GM19099 (cell line): ENCODE results near the gene TASOR2.

ENCODE experiments used
- POLR2A ChIP-seq: IDR thresholded peaks from 3 replicates; pipeline ENCODE4 v1.6.1; 2011; ENCODE audit warnings: low read depth; ENCODE audit not compliant: insufficient read length; ENCODE audit errors: extremely low read depth

TASOR2 gene

GRCh38 chr10:5684318-5684970 is at the start of gene TASOR2:
Gene TASOR2 (plus strand): TSS chr10:5684838. CDS start chr10:5720643, 35,805 bp downstream.
- TF ChIP-seq POLR2A: peak; percentile 71

DNA sequence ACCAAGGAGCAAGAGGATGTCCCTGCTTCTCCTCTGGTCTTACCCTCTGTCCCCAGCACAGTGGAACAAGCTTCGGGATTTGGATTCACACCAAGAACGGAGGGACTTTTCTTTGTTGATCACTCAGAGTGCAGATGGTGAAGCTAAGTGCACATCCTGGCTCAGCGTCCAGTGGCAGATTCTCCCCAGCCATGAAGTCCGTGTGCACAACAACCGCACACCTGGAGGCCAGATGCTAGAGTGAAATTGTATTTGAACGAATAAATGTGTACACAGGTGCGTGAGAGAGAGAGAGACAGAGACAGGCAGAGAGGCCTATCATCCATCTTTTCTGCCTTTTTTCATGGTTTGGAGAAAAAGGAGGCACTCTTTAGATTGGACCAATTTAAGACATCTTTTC is 49.7 kb upstream of the TASOR2 start:
- TF ChIP-seq POLR2A: no peak

- TF ChIP-seq POLR2A: no peak
Observed at GRCh38 chr10:5638494-5638893, 46.1 kb upstream of the TASOR2 start.

- no peak for TF ChIP-seq POLR2A
Observed at GRCh38 chr10:5639066-5639465, 45.6 kb upstream of the TASOR2 start.

DNA sequence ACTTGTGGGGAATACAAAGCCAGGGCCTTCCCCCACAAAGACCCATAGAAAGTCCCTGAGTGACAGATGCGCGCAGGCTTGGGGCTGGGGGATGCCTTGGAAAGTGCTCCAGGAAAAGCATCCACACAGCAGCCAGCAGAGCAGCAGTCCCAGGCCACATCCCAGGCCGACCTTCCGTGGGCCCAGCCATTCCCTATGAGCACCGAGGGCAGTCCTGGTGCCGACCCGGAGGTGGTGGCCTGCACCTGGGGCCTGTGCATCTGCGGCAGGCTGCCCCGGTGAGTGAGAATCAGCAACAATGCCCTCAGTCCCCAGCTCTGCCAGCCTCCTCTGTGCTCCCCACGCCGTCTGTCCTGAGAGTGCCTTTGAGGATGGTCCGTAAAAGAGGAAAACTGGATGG is 44.6 kb upstream of the TASOR2 start:
- TF ChIP-seq POLR2A: no peak

- TF ChIP-seq POLR2A: no peak
Observed at GRCh38 chr10:5640501-5640900, 44.1 kb upstream of the TASOR2 start.

GRCh38 chr10:5641501-5641900 is 43.1 kb upstream of the TASOR2 start:
- no peak for TF ChIP-seq POLR2A

DNA sequence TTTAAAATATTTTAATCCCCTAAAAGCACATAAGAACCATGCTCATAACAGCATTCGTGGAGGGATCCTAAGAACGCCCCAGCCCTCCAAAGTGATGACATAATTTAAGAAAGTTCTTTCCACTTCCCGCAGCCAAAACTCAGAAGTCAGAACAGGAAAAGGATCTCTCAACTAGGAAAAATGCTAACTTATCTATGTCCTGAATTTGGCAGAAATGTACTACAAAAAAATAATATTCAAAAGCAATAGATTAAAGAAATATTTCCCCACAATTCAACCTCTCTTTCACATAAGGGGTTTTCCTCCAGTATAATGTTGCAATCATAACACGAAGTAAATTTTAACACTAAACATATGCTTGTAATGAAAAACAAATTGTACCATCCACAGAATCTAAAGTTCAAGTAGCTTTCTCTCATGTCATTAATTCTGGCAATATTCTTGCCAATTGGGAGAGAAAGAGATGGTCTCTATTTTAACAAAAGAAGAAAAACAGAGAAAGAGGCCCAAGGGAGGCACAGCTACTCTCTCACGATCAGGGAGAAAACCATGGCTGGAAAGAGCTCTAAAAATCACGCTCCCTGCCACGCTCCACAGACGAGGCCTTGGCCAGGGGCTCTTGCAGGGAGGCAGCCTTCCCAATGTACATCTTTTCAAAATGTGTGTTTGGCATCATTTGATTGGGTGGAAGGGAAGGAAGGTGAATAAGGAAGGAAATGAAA is 41.1 kb upstream of the TASOR2 start:
- TF ChIP-seq POLR2A: no peak

DNA sequence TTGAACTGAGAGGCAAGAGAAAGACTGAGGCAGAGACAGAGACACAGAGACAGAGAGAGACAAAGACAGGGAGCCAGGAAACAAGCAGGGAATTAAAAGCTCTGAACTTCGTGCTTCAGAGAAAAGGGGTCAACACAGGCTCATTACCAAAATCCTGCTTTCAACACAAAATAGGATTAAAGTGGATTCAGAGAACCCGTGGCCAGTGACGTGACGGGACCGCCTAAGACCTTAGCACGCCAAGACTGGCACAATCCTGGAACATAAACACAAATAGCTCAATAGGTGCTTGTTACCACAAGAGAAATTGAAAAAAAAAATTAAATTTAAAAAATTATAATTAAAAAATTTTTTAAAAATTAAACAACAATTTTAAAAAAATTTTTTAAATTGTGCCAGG is 39.7 kb upstream of the TASOR2 start:
- TF ChIP-seq POLR2A: no peak

DNA sequence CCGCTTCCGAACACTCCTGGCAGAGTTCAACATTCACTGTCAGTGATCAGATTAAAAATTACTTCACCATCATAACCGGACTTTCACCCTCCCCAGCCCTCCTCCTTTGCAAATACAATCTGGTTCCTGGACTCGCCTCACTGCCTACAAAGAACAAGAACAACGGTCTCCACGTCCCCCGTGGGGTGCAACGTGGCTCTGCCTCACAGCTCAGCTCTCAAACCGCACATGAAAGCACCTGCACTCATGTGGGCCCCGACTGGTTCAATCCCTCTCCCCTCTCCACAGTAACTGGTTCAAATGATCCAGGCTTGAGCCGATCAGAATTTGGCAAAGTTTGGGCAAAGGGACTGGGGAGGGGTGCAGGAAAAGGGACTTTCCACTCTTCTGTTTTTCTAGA is 39.3 kb upstream of the TASOR2 start:
- TF ChIP-seq POLR2A: no peak

GRCh38 chr10:5645944-5646617 is 38.6 kb upstream of the TASOR2 start:
- TF ChIP-seq POLR2A: no peak

- TF ChIP-seq POLR2A: no peak
Observed at GRCh38 chr10:5647507-5648240, 37.0 kb upstream of the TASOR2 start.

DNA sequence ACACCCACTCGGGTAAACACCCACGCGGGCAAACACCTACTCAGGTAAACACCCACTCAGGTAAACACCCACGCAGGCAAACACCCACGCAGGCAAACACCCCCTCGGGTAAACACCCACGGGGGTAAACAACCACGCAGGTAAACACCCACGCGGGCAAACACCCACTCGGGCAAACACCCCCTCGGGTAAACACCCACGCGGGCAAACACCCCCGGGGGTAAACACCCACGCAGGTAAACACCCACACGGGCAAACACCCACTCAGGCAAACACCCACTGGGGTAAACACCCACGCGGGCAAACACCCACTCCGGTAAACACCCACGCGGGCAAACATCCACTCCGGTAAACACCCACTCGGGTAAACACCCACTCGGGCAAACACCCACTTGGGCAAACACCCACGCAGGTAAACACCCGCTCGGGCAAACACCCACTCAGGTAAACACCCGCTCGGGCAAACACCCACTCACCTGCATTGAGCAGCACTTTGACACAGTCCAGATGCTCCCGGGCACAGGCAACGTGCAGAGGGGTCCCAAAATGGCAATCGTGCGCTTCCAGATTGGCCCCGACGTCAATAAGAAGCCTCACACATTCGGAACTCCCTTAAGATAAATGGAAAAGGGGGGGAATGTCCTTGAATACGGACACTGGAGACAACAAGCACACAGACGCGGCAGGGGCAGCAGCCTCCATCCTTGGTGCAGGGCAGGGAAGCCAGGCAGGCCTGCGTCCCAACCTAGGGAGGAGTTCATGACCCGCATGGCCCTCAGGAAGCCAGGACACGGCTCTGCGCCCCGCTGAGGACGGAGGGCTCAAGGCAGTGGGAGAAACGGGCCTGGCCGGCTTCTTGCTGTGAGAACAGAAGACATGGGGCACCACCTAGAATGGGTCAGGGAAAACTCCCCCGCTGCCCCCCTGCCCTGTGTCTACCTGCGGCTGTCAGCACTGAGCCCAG is 35.9 kb upstream of the TASOR2 start:
- no peak for TF ChIP-seq POLR2A

- no peak for TF ChIP-seq POLR2A
Observed at GRCh38 chr10:5649746-5650145, 34.9 kb upstream of the TASOR2 start.
